Measurements from ENCODE around the gene RNF213.

The RNF213 gene

GRCh38 chr17:80422981-80423380 is 162.3 kb downstream of the RNF213 start:
- DNase-seq, result no peak

- no peak for DNase-seq
Observed at GRCh38 chr17:80423536-80424225, 163.0 kb downstream of the RNF213 start.

GRCh38 chr17:80424261-80424660 is 163.6 kb downstream of the RNF213 start:
- no peak for DNase-seq

- no peak for DNase-seq
Observed at GRCh38 chr17:80424878-80425765, 164.5 kb downstream of the RNF213 start.

GRCh38 chr17:80425835-80426426 is 165.3 kb downstream of the RNF213 start:
- no peak for DNase-seq

GRCh38 chr17:80426671-80427326 is 166.1 kb downstream of the RNF213 start:
- DNase-seq, result peak; percentile 86 to 89

- no peak for DNase-seq
Observed at GRCh38 chr17:80427366-80428282, 167.0 kb downstream of the RNF213 start.

- no peak for DNase-seq
Observed at GRCh38 chr17:80428363-80428762, 167.7 kb downstream of the RNF213 start.

GRCh38 chr17:80428796-80429195 is 168.1 kb downstream of the RNF213 start:
- no peak for DNase-seq

- no peak for DNase-seq
Observed at GRCh38 chr17:80429356-80430275, 169.0 kb downstream of the RNF213 start.

GRCh38 chr17:80430446-80431245 is 170.0 kb downstream of the RNF213 start:
- DNase-seq, result no peak

- DNase-seq, result no peak
Observed at GRCh38 chr17:80431246-80432195, 170.9 kb downstream of the RNF213 start.

- no peak for DNase-seq
Observed at GRCh38 chr17:80432350-80432955, 171.8 kb downstream of the RNF213 start.

GRCh38 chr17:80432961-80433550 is 172.4 kb downstream of the RNF213 start:
- no peak for DNase-seq

GRCh38 chr17:80433916-80434666 is 173.4 kb downstream of the RNF213 start:
- no peak for DNase-seq

GRCh38 chr17:80437532-80437931 is 176.9 kb downstream of the RNF213 start:
- no peak for DNase-seq

GRCh38 chr17:80438806-80439205 is 178.2 kb downstream of the RNF213 start:
- no peak for DNase-seq
